ENCODE results near the gene FHDC1.

DNA sequence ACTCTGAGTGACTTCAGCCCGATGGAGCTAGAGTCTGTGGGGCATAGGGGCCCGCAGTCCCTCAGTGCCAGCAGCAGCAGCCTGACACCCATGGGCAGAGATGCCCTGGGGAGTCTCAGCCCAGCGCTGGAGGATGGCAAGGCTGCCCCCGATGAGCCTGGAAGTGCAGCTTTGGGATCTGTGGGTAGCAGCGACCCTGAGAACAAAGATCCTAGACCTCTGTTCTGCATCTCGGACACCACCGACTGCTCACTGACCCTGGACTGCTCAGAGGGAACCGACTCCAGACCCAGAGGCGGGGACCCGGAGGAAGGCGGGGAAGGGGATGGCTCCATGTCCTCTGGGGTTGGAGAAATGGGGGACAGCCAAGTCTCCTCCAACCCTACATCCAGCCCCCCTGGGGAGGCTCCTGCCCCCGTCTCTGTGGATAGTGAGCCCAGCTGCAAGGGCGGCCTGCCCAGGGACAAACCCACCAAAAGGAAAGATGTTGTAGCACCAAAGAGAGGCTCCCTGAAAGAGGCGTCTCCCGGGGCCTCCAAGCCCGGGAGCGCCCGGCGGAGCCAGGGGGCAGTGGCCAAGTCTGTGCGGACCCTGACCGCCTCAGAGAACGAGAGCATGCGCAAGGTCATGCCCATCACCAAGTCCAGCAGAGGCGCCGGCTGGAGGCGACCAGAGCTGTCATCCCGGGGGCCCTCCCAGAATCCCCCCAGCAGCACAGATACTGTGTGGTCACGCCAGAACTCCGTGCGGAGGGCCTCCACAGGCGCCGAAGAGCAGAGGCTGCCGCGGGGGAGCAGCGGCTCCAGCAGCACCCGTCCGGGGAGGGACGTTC, 39.5 kb downstream of the FHDC1 start:
- TF ChIP-seq, protein P1, sequence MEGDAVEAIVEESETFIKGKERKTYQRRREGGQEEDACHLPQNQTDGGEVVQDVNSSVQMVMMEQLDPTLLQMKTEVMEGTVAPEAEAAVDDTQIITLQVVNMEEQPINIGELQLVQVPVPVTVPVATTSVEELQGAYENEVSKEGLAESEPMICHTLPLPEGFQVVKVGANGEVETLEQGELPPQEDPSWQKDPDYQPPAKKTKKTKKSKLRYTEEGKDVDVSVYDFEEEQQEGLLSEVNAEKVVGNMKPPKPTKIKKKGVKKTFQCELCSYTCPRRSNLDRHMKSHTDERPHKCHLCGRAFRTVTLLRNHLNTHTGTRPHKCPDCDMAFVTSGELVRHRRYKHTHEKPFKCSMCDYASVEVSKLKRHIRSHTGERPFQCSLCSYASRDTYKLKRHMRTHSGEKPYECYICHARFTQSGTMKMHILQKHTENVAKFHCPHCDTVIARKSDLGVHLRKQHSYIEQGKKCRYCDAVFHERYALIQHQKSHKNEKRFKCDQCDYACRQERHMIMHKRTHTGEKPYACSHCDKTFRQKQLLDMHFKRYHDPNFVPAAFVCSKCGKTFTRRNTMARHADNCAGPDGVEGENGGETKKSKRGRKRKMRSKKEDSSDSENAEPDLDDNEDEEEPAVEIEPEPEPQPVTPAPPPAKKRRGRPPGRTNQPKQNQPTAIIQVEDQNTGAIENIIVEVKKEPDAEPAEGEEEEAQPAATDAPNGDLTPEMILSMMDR (conservative IDR thresholded peaks at IDR 0.05; ENCODE audit: low read depth, low read length) = no peak
- no peak for TF ChIP-seq EZH2phosphoT487 (IDR thresholded peaks at IDR 0.05; ENCODE audit: borderline replicate concordance, low read length)
- no peak for TF ChIP-seq EZH2 (IDR thresholded peaks at IDR 0.05; ENCODE audit: low read length, unreplicated experiment)
